ENCODE measurements around the gene RHBDF2. TPM values are rescaled to one million over a fixed set of nuclear protein-coding genes. Genes with fewer than 3 reads are reported as not detected.
"Not testable (repeated sequence)": the region's sequence is repeated elsewhere in the genome, so short reads cannot be mapped to it uniquely, and the experiment has no call there.

The RHBDF2 gene
- total and polyA plus RNA-seq, 2 donors (not counting 3 experiments of a cell fraction or from before 2014, with no cell fraction given) = 25.5 to 38.5 TPM

GRCh38 chr17:76515274-76515949 is 14.2 kb upstream of the RHBDF2 start:
- H3K4me2 ChIP-seq (ENCODE audit: insufficient read depth, low read length) = no peak overlapping the region
- DNase-seq (ENCODE audit: low read depth, low spot score) (no peak), FAIRE-seq (no peak)
- H3K9me1 ChIP-seq (replicated peaks; ENCODE audit: control insufficient read depth, extremely low read depth, insufficient read depth, low read length) = no peaks in the 10 kb centered on the region
- ChIA-PET POLR2A (no interaction called here), CTCF (interaction anchor here (1.1 to 2.6 kb wide), 5 partner anchors 8 to 108 kb away, joined by 3 to 13 read pairs (median 4); no protein-coding TSS in a partner anchor)
- H3K9me3 ChIP-seq (replicated peaks; ENCODE audit: control insufficient read depth, insufficient read depth, low read length) = no peaks in the 10 kb centered on the region
- intact Hi-C loops (cut with micrococcal nuclease) = no loop called here
- no peaks in the 10 kb centered on the region for H3K27me3 ChIP-seq (ENCODE audit: control insufficient read depth in 2 of 2, insufficient read depth in 2 of 2, low read length in 2 of 2)
- no peaks in the 10 kb centered on the region for H3K36me3 ChIP-seq (ENCODE audit: control insufficient read depth in 2 of 2, extremely low read depth in 1 of 2, insufficient read depth in 2 of 2, low read length in 2 of 2)
- no peak overlapping the region for H2AFZ ChIP-seq (ENCODE audit: low read depth, low read length)
- no TSS peak for BruUV-seq (replicated peaks)
- no peaks in the 10 kb centered on the region for H4K20me1 ChIP-seq (replicated peaks; ENCODE audit: control insufficient read depth, extremely low read depth, insufficient read depth, low read length)
- H3K4me3 ChIP-seq (replicated peaks in 1 of 3; ENCODE audit: insufficient read depth in 1 of 3, low read depth in 1 of 3, low read length in 3 of 3) = no peak overlapping the region
- dilution Hi-C loops (cut with MboI; ENCODE audit: extremely low pct_ligation_motif_present, low sequenced_read_pairs) = no loop called here
- no peak overlapping the region for H3K9ac ChIP-seq (replicated peaks; ENCODE audit: extremely low read depth, insufficient read depth, low read length)
- H3K27ac ChIP-seq (ENCODE audit: insufficient read depth, low read depth, low read length) = no peak overlapping the region
- H3K79me2 ChIP-seq (ENCODE audit: control insufficient read depth, insufficient read depth, low read length) = no peaks in the 10 kb centered on the region
- no peaks in the 10 kb centered on the region for H3K4me1 ChIP-seq (ENCODE audit: control insufficient read depth, extremely low read depth, insufficient read depth, low read length)
- TF ChIP-seq FOS (IDR thresholded peaks at IDR 0.05; ENCODE audit: borderline replicate concordance, insufficient read depth, low read length) (no peak), EZH2 (IDR thresholded peaks at IDR 0.05; ENCODE audit: borderline replicate concordance, low read depth, low read length, severe bottlenecking) (no peak), MYC (IDR thresholded peaks at IDR 0.05; ENCODE audit: low read depth, low read length) (no peak), POLR2AphosphoS5 (IDR thresholded peaks at IDR 0.05; ENCODE audit: insufficient read depth, low read depth, low read length) (no peak), CTCF (IDR thresholded peaks at IDR 0.05; ENCODE audit: extremely low read depth in 1 of 2, insufficient read depth in 1 of 2, low read depth in 1 of 2, low read length in 2 of 2) (no peak)

- H4K20me1 ChIP-seq (replicated peaks; ENCODE audit: control insufficient read depth, extremely low read depth, insufficient read depth, low read length); DNase-seq (ENCODE audit: low read depth, low spot score); intact Hi-C loops (cut with micrococcal nuclease); H3K4me2 ChIP-seq (ENCODE audit: insufficient read depth, low read length); H3K9ac ChIP-seq (replicated peaks; ENCODE audit: extremely low read depth, insufficient read depth, low read length); H2AFZ ChIP-seq (ENCODE audit: low read depth, low read length); FAIRE-seq; H3K4me3 ChIP-seq (replicated peaks in 1 of 3; ENCODE audit: insufficient read depth in 1 of 3, low read depth in 1 of 3, low read length in 3 of 3); H3K4me1 ChIP-seq (ENCODE audit: control insufficient read depth, extremely low read depth, insufficient read depth, low read length); dilution Hi-C loops (cut with MboI; ENCODE audit: extremely low pct_ligation_motif_present, low sequenced_read_pairs); H3K9me3 ChIP-seq (replicated peaks; ENCODE audit: control insufficient read depth, insufficient read depth, low read length); H3K27ac ChIP-seq (ENCODE audit: insufficient read depth, low read depth, low read length); H3K9me1 ChIP-seq (replicated peaks; ENCODE audit: control insufficient read depth, extremely low read depth, insufficient read depth, low read length); H3K36me3 ChIP-seq (ENCODE audit: control insufficient read depth in 2 of 2, extremely low read depth in 1 of 2, insufficient read depth in 2 of 2, low read length in 2 of 2); H3K27me3 ChIP-seq (ENCODE audit: control insufficient read depth in 2 of 2, insufficient read depth in 2 of 2, low read length in 2 of 2); H3K79me2 ChIP-seq (ENCODE audit: control insufficient read depth, insufficient read depth, low read length); POLR2A ChIA-PET; BruUV-seq (replicated peaks): not testable (repeated sequence)
- CTCF ChIA-PET = interaction anchor here (1.1 to 2.6 kb wide), 4 partner anchors 9 to 109 kb away, joined by 4 to 13 read pairs (median 8); no protein-coding TSS in a partner anchor
These were observed 13.1 kb upstream of the RHBDF2 start for GRCh38 chr17:76514355-76514754.
